K562 (cell line): ENCODE measurements around the gene CFAP141. TPM values are rescaled to one million over a fixed set of nuclear protein-coding genes. Genes with fewer than 3 reads are reported as not detected.

Experiments used
- AFF1 ChIP-seq, 2 experiments: fragments of 450-650 bp; IDR thresholded peaks; 2 replicates each; pipeline ENCODE4 v1.6.1; 2018; ENCODE audit warnings: mild to moderate bottlenecking in 2 of 2, low read depth in 1 of 2; ENCODE audit not compliant: partially characterized antibody in 2 of 2
- BCOR ChIP-seq: fragments of 450-650 bp; IDR thresholded peaks from 2 replicates; pipeline ENCODE4 v1.6.1; 2016
- CREB1 ChIP-seq, 2 experiments: sonication (generic) in 1 of 2; formaldehyde crosslinking in 1 of 2; IDR thresholded peaks; 2 replicates each; pipeline versions ENCODE4 v1.6.1 to v1.8.0; 2012 to 2022; ENCODE audit warnings: inconsistent platforms in 1 of 2, mild to moderate bottlenecking in 1 of 2, missing genetic modification reagents in 1 of 2, moderate library complexity in 1 of 2
- DPF2 ChIP-seq: fragments of 450-650 bp; IDR thresholded peaks from 2 replicates; pipeline ENCODE4 v1.6.1; 2016
- ESRRA ChIP-seq: fragments of 450-650 bp; IDR thresholded peaks from 2 replicates; pipeline ENCODE4 v1.6.1; 2014; ENCODE audit warnings: low read depth, mild to moderate bottlenecking, moderate library complexity, borderline replicate concordance
- ESRRB ChIP-seq: fragments of 250-450 bp; sonication (Bioruptor Pico); IDR thresholded peaks from 2 replicates; pipeline ENCODE4 v1.5.0; 2020; ENCODE audit warnings: mild to moderate bottlenecking, moderate library complexity, borderline replicate concordance
- FOS ChIP-seq: IDR thresholded peaks from 3 replicates; pipeline ENCODE4 v1.6.1; 2011; ENCODE audit not compliant: insufficient read length; ENCODE audit errors: extremely low read depth
- FOXA3 ChIP-seq, 2 experiments: fragments of 450-650 bp in 1 of 2; sonication (generic) in 1 of 2; formaldehyde crosslinking; IDR thresholded peaks in 1 of 2; conservative IDR thresholded peaks in 1 of 2; 2 replicates each; pipeline versions ENCODE4 v1.4.0 to v1.8.0; 2020 to 2022; ENCODE audit warnings: mild to moderate bottlenecking in 2 of 2, missing genetic modification reagents in 1 of 2
- GABPB1 ChIP-seq: sonication (generic); formaldehyde crosslinking; IDR thresholded peaks from 2 replicates; pipeline ENCODE4 v1.8.0; 2022; ENCODE audit warnings: mild to moderate bottlenecking, missing genetic modification reagents
- GATAD2B ChIP-seq: fragments of 450-650 bp; IDR thresholded peaks from 2 replicates; pipeline ENCODE4 v1.6.1; 2017; ENCODE audit warnings: mild to moderate bottlenecking, borderline replicate concordance
- MAFF ChIP-seq: IDR thresholded peaks from 2 replicates; pipeline ENCODE4 v1.6.1; 2012; ENCODE audit warnings: low read length, improper control_type of control experiment
- MEF2D ChIP-seq: conservative IDR thresholded peaks from 2 replicates; pipeline ENCODE4 v1.6.1; 2016; ENCODE audit warnings: low read depth, missing genetic modification characterization, missing compliant biosample characterization
- MXI1 ChIP-seq: IDR thresholded peaks from 2 replicates; pipeline ENCODE4 v1.6.1; 2011; ENCODE audit warnings: low read depth, mild to moderate bottlenecking, improper control_type of control experiment, low read length
- NFE2L1 ChIP-seq: fragments of 450-650 bp; IDR thresholded peaks from 2 replicates; pipeline ENCODE4 v1.6.1; 2016; ENCODE audit warnings: missing genetic modification characterization, low read depth, mild to moderate bottlenecking, missing compliant biosample characterization, moderate library complexity, borderline replicate concordance
- NONO ChIP-seq, 2 experiments: fragments of 200-400 bp in 1 of 2; fragments of 450-650 bp in 1 of 2; formaldehyde crosslinking in 1 of 2; IDR thresholded peaks; 2 replicates each; pipeline ENCODE4 v1.6.1; 2017; ENCODE audit warnings: low read depth in 2 of 2, mild to moderate bottlenecking in 2 of 2, moderate library complexity in 2 of 2, low read length in 1 of 2
- PKNOX1 ChIP-seq: fragments of 450-650 bp; IDR thresholded peaks from 2 replicates; pipeline ENCODE4 v1.6.1; 2016
- RFX1 ChIP-seq: fragments of 450-650 bp; IDR thresholded peaks from 2 replicates; pipeline ENCODE4 v1.6.1; 2016; ENCODE audit warnings: mild to moderate bottlenecking, moderate library complexity
- RHOXF2B ChIP-seq: fragments of 250-450 bp; sonication (Bioruptor Pico); conservative IDR thresholded peaks from 2 replicates; pipeline ENCODE4 v1.5.1; 2021
- SAFB2 ChIP-seq: fragments of 200-400 bp; formaldehyde crosslinking; IDR thresholded peaks from 2 replicates; pipeline ENCODE4 v1.6.1; 2018; ENCODE audit warnings: borderline replicate concordance, low read length, low read depth, moderate library complexity; ENCODE audit not compliant: severe bottlenecking
- SREBF1 ChIP-seq: fragments of 150-350 bp; IDR thresholded peaks from 2 replicates; pipeline ENCODE4 v1.6.1; 2014; ENCODE audit warnings: antibody characterized with exemption, low read depth, low read length, borderline replicate concordance
- ZNF175 ChIP-seq: fragments of 200-800 bp; sonication (Bioruptor generic); IDR thresholded peaks from 2 replicates; pipeline ENCODE4 v1.6.1; 2016; ENCODE audit warnings: low read depth, mild to moderate bottlenecking, missing genetic modification characterization, missing compliant biosample characterization
- ZNF224 ChIP-seq: sonication (generic); formaldehyde crosslinking; IDR thresholded peaks from 2 replicates; pipeline ENCODE4 v1.8.0; 2022; ENCODE audit warnings: mild to moderate bottlenecking, missing genetic modification reagents
- ZNF551 ChIP-seq: fragments of 250-450 bp; sonication (Bioruptor Pico); IDR thresholded peaks from 2 replicates; pipeline ENCODE4 v1.5.0; 2021; ENCODE audit warnings: mild to moderate bottlenecking, moderate library complexity
- polyA plus RNA-seq, 8 experiments: library from polyadenylated mRNA; depleted of rRNA in 4 of 8; stranded (reverse) in 5 of 8; unstranded in 3 of 8; fragments of >200 nt; fragmentation: Nextera tagmentation in 2 of 8; fragmentation: Illumina TruSeq in 1 of 8; extraction: Ambion mirVana in 2 of 8; extraction: Trizol in 1 of 8; gene quantifications; 2 replicates each; pipeline versions ENCODE4 v1.2.1 to v1.2.3, GENCODE V29; 2011 to 2014; ENCODE audit warnings: inconsistent platforms in 1 of 8, missing spikeins in 1 of 8
- total RNA-seq, 7 experiments: library from RNA; depleted of rRNA in 6 of 7; stranded (reverse); fragments of >200 nt in 6 of 7; fragmentation: Illumina TruSeq in 2 of 7; extraction: Trizol in 2 of 7; gene quantifications; 2 replicates each; pipeline versions ENCODE4 v1.2.1 to v1.2.3, GENCODE V29; 2011 to 2021; ENCODE audit warnings: low replicate concordance in 1 of 7

CFAP141 gene
- total and polyA plus RNA-seq, 9 of the 15 experiments (the other 6 are each of a cell fraction or from before 2014, with no cell fraction given) = not detected

GRCh38 chr1:154220071-154220969, 14.2 kb upstream of the CFAP141 start, which contains the start of gene UBAP2L (continued):
- TF ChIP-seq PKNOX1 (peak; percentile 75), MEF2D (tag) (0 out of 2 replicates have a peak, but pooled peaks have one; percentile 14), FOXA3 (CRISPR knock-in tag; conservative IDR thresholded peaks at IDR 0.05 in 1 of 2, IDR thresholded peaks at IDR 0.05 in 1 of 2) (no peak), CREB1 (IDR thresholded peaks at IDR 0.05) (peak; percentile 89), CREB1 (CRISPR knock-in tag; IDR thresholded peaks at IDR 0.05) (peak; percentile 90), SAFB2 (no peak), ZNF175 (0 out of 2 replicates have a peak, but pooled peaks have one; percentile 59), ESRRB (no peak), NFE2L1 (tag) (no peak), RHOXF2B (no peak), MAFF (no peak), GABPB1 (CRISPR knock-in tag) (peak; percentile 74; the same call in 1 of the 2 replicates), ZNF224 (no peak), ESRRA (peak; percentile 51; the same call in 1 of the 2 replicates), BCOR (no peak), MXI1 (peak; percentile 75; the same call in 1 of the 2 replicates), AFF1 (IDR thresholded peaks at IDR 0.05; ENCODE audit: low read depth in 1 of 2, partially characterized antibody in 2 of 2) (peak; percentile 52 to 56), GATAD2B (no peak), NONO (IDR thresholded peaks at IDR 0.05; ENCODE audit: low read depth in 2 of 2, low read length in 1 of 2) (no peak), FOS (no peak), DPF2 (peak; percentile 30; the same call in 1 of the 2 replicates), SREBF1 (peak; percentile 17; the same call in 1 of the 2 replicates), RFX1 (no peak), ZNF551 (CRISPR knock-in tag) (no peak)
